Cardiac fibroblast (primary cell): ENCODE measurements around the gene OXNAD1.

Experiments
- DNase-seq, 2 donors: peaks; one replicate each; pipeline versions ENCODE4 v3.0.0 to v3.0.0-alpha.2; 2010; ENCODE audit warnings: low read depth in 2 of 2
- H3K4me3 ChIP-seq, 2 donors: replicated peaks in 1 of 2; 1 replicate in 1 of 2; 2 replicates in 1 of 2; pipeline ENCODE4 v1.5.1; 2011; ENCODE audit warnings: low read depth in 2 of 2, low read length in 2 of 2, mild to moderate bottlenecking in 2 of 2, moderate library complexity in 1 of 2
- TF ChIP-seq, protein P1 (sequence below): IDR thresholded peaks from one replicate; pipeline ENCODE4 v1.5.1; 2011; ENCODE audit warnings: low read depth, mild to moderate bottlenecking, low read length, inconsistent platforms

The OXNAD1 gene

DNA sequence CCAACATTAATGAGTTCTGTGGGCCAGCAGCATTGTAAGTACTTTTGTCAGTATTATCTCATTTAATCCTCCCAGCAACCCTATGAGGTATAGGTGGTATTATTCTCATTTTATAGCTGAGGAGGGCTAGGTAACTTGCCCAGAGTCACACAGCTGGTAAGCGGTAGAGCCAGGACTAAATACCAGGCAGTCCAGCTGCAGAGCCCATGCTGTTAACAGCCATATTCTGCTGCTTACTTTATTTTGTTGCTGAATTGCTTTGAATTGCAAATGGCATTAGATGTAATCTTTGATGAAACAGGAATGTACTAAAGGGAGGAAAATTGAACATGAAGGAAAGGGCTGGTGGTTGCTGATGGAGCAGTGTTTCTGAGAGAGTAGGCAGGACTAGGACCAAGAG is 19.6 kb downstream of the OXNAD1 start:
- no peak for DNase-seq
- H3K4me3 ChIP-seq = no peak overlapping the region
- TF ChIP-seq, protein P1, sequence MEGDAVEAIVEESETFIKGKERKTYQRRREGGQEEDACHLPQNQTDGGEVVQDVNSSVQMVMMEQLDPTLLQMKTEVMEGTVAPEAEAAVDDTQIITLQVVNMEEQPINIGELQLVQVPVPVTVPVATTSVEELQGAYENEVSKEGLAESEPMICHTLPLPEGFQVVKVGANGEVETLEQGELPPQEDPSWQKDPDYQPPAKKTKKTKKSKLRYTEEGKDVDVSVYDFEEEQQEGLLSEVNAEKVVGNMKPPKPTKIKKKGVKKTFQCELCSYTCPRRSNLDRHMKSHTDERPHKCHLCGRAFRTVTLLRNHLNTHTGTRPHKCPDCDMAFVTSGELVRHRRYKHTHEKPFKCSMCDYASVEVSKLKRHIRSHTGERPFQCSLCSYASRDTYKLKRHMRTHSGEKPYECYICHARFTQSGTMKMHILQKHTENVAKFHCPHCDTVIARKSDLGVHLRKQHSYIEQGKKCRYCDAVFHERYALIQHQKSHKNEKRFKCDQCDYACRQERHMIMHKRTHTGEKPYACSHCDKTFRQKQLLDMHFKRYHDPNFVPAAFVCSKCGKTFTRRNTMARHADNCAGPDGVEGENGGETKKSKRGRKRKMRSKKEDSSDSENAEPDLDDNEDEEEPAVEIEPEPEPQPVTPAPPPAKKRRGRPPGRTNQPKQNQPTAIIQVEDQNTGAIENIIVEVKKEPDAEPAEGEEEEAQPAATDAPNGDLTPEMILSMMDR = no peak

DNA sequence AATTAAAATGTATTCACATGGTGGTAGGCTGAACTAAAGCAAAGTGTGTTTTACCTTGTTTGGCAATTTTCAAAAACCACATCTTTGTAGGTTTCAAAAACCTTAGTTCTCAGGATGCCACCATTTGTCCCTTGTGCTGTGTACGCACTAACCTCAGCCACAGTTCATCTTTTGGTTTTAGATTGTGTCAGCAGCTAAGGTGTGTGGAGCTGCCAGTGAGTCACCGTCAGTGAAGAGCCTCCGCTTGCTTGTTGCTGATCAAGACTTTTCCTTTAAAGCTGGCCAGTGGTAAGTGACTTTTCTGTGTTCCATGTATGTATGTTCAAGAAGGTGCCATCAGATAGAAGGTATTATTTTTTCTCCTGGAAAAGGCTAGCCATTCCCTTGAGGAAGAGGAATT is 21.1 kb downstream of the OXNAD1 start:
- TF ChIP-seq, protein P1 = no peak
- no peak overlapping the region for H3K4me3 ChIP-seq
- DNase-seq = no peak

DNA sequence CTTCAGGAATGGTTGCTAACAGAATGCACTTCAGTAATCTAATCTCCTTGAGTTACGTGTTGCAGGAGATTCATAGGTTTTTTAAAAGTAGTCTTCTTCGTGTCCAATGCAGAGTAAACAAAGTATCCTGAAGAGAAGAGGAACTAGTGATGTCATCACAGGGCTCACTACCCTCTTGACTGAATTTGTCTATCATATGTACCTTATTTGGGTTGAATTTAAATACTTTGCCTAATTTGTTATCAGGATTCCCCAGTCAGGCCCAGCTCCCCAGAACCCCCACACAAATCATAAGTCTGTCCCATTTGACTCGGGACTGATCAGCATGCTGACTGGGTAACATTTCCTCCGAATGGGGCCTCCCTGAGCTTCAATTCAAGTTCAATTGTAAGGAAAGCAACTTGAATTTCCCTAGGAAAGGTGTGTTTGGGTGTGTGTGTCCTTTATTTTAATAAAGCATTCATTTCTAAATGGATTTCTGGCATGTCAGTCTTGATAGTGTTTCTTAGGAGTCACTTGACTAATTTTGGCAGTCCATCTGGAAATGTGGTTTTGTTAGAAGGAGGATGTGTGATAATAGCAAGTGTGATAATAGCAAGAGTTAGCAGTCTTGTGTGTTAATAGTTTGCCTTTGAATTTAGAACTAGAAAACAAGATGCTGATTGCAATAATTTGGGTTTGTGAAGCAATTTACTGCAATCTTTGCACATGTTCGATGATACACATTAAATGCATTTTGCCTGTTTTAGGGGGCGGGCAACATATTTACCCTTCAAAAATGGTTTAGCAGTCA is 21.9 kb downstream of the OXNAD1 start:
- H3K4me3 ChIP-seq = no peak overlapping the region
- peak in 1 of 2 donors; percentile 52 for DNase-seq
- TF ChIP-seq, protein P1 = no peak

DNA sequence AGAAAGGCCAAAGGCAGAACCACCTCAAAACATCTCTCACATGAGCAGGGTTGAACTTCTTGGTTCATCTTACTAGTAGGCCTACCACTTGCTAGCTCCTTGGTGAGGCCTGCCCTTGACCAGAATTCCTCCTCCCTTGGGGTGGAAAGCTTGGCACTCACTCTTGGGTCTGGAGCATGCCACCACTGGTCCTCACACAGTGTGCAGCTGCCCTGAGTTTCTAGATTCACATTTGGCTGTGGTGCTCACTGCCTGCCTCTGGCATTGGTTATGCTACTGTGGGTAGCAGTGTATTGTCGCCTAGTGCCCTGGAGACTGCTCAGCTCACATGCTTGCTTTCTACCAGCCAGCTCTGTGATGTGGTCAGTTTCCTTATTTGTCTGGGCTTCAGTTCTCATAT is 23.7 kb downstream of the OXNAD1 start:
- TF ChIP-seq, protein P1 = no peak
- DNase-seq = no peak
- no peak overlapping the region for H3K4me3 ChIP-seq

DNA sequence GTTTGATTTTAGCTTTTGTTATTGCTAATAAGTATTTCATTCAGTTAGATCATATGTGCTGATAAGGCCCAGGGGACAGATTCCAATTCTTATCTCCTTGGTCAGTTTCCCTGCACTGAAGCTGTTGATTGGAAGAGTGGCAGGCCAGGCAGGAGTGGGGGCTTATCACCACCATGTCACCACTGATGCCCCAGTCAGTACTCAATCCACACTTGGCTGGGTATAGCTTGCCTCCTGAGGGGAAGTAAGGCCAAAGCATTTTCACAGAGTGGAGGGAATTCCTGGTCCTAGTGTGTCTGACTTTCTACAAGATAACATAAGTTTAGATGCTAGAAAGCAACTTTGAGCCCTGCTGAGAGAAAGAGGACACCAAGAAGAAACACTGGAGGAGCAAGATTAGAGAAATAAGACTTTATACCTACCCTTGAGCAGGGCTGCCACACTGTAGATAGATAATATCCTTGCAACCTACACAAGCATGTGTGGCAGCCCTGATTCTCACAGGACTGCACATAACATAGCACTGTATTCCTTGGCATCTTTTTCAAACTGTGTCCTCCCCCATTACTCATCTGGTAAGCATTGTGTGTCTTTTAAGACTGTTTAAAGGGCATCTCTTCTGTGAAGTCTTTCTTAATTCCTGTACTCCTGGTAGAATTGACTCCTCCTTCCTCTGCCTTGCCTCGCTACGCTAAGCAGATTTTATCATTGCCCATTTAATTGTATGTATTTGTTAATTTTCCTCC is 24.3 kb downstream of the OXNAD1 start:
- H3K4me3 ChIP-seq = no peak overlapping the region
- DNase-seq = peak in 1 of 2 donors; percentile 42
- TF ChIP-seq, protein P1 = no peak

DNA sequence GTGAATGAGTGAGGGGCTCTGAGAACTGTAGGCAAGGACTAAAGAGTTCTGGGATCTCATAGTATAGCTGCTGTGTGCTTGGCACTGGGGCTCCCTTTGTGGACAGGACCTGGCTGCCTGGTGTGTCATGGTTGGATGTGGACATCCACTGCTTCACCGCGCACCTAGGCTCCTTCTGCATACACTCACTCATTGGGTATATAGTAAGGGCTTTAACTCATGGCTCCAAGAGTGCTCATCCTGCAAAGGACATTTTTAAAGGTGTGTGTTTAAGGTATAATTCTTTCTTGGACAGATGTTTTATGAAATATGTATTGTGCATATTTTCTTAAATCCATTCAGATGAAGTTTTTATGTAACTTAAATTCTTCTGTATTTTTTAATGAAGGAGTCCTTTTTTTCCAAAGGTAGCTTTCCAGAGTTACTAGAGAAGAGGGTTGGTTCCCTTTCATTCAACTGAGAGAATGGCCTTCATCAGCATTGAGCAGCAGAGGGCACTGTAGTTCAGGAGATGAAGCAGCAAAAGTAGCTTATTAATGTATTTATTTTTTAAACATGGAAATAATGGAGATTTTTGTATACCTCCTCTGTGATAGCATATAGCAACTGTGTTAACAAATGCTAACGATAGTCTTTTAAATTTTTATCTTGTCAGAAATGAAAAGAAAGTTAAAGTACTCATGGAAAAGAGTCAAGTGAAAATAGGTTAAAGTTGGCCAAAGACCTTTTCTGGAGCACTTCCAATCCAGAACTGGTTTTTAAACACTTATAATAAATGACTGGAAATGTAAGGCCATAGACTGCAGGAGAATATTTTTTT is 25.2 kb downstream of the OXNAD1 start:
- TF ChIP-seq, protein P1 = peak; percentile 80
- DNase-seq = peak; percentile 76 to 77
- H3K4me3 ChIP-seq = no peak overlapping the region
